Measurements from ENCODE around the gene C6orf89. TPM values are rescaled to one million over a fixed set of nuclear protein-coding genes. Genes with fewer than 3 reads are reported as not detected.
A peak's percentile ranks its signal among the peaks of the same experiment; 100 is the strongest.

The C6orf89 gene
- polyA plus RNA-seq, 2 of the 4 experiments (the other 2 are of a cell fraction), result 13.8 to 27.0 TPM

DNA sequence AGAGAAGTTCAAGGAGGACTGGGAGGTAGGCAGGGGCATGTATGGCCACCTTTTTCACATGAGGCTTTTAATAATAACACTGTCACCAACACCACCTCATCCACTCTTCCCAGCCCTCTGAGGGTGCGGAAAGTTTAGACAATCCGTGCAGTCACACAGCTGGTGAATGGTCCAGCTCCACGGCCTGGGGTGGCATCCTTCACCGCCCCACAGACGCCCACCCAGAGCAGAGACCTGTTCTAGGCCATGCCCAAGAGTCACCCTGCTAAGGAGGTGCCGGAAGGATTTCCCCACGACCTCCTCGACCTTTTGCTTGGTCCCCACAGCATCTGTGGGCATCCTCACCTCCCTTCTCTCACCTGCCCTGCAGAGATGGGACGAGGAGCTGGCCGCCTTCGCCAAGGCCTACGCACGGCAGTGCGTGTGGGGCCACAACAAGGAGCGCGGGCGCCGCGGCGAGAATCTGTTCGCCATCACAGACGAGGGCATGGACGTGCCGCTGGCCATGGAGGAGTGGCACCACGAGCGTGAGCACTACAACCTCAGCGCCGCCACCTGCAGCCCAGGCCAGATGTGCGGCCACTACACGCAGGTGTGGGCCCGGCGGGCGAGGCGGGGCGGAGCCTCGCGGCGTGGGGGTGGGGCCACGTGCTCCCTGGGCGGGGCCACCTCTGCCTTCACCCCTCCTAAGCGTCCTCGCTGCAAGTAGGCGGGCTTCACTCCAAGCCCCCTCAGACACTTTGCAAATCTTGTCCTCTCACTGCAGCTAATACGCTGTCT lies 73.2 kb downstream of the C6orf89 start:
- CTCF ChIA-PET, result no interaction called here
- peaks cover 15% of the 10 kb centered on the region for H3K4me1 ChIP-seq
- FAIRE-seq, result no peak
- no peak for ATAC-seq
- 91% methylated on average over 18 of the region's 44 CpGs for WGBS (ENCODE audit: missing lambda C conversion rate)
- no peak overlapping the region for H3K27ac ChIP-seq
- H3K4me2 ChIP-seq, result no peak overlapping the region
- POLR2A ChIA-PET, result no interaction called here
- DNase-seq (ENCODE audit: low read depth in 1 of 2, low spot score in 1 of 2), result no peak
- H3K4me3 ChIP-seq, result no peak overlapping the region
- no peaks in the 10 kb centered on the region for H3K9me3 ChIP-seq
- TF ChIP-seq BHLHE40 (IDR thresholded peaks at IDR 0.05; ENCODE audit: low read depth, low read length) (no peak), ZSCAN20 (CRISPR knock-in tag; IDR thresholded peaks at IDR 0.05) (no peak), MYC (IDR thresholded peaks at IDR 0.05; ENCODE audit: borderline replicate concordance, low read length) (no peak), TFCP2L1 (CRISPR knock-in tag; IDR thresholded peaks at IDR 0.05) (no peak)
- TF ChIP-seq, protein P1, sequence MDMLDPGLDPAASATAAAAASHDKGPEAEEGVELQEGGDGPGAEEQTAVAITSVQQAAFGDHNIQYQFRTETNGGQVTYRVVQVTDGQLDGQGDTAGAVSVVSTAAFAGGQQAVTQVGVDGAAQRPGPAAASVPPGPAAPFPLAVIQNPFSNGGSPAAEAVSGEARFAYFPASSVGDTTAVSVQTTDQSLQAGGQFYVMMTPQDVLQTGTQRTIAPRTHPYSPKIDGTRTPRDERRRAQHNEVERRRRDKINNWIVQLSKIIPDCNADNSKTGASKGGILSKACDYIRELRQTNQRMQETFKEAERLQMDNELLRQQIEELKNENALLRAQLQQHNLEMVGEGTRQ (IDR thresholded peaks at IDR 0.05), result no peak

DNA sequence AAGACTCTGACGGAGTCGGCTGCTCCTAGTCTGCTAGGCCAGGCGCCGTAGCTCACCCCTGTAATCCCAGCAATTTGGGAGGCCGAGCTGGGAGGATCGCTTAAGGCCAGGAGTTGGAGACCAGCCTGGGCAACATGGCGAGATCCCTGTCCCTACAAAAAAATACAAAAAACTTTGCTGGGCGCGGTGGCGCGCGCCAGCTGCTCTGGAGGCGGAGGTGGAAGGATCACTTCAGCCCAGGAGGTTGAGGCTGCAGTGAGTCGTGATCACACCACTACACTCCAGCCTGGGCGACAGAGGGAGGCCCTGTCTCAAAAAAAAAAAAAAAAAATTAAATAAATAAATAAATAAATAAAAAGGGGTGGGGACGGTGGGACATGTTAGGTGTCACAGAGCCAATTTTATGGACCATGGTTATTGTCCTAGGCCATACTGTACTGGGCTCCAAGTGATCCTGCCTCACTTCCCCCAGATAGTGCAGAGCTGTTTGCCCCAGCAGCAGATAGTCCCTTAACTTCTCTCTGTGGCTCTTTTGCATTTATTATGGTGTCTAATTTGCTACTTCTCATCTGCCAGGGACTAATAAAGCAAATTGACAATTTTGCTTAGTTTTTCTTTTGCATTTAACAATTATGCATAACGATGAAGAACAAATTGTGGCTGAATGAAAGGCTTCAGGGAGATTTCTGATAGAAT lies 74.0 kb downstream of the C6orf89 start:
- no peaks in the 10 kb centered on the region for H3K9me3 ChIP-seq
- FAIRE-seq (no peak), DNase-seq (ENCODE audit: low read depth in 1 of 2, low spot score in 1 of 2) (no peak), ATAC-seq (no peak)
- H3K4me3 ChIP-seq, result no peak overlapping the region
- peak overlapping the region; percentile 45; the same call in 2 of the 3 replicates for H3K4me2 ChIP-seq
- peak overlapping the region in 1 of 2 experiments; percentile 77; a peak in 2 of 6 replicates for H3K27ac ChIP-seq
- H3K4me1 ChIP-seq, result peaks cover 15% of the 10 kb centered on the region
- POLR2A ChIA-PET, result interaction anchor here (0.6 to 1.5 kb wide), 2 partner anchors 26 to 206 kb away, joined by 3 read pairs; partner anchors contain the start of gene MTCH1
- CTCF ChIA-PET, result interaction anchor here (0.7 kb wide), 2 partner anchors 46 to 1401 kb away, joined by 3 read pairs; no protein-coding TSS in a partner anchor
- TF ChIP-seq JUNB (IDR thresholded peaks at IDR 0.05), result 0 out of 2 replicates have a peak, but pooled peaks have one; percentile 2
- no peak for TF ChIP-seq NR3C1 (IDR thresholded peaks at IDR 0.05)
- WGBS (ENCODE audit: missing lambda C conversion rate), result 89% methylated on average over 13 of the region's 17 CpGs

DNA sequence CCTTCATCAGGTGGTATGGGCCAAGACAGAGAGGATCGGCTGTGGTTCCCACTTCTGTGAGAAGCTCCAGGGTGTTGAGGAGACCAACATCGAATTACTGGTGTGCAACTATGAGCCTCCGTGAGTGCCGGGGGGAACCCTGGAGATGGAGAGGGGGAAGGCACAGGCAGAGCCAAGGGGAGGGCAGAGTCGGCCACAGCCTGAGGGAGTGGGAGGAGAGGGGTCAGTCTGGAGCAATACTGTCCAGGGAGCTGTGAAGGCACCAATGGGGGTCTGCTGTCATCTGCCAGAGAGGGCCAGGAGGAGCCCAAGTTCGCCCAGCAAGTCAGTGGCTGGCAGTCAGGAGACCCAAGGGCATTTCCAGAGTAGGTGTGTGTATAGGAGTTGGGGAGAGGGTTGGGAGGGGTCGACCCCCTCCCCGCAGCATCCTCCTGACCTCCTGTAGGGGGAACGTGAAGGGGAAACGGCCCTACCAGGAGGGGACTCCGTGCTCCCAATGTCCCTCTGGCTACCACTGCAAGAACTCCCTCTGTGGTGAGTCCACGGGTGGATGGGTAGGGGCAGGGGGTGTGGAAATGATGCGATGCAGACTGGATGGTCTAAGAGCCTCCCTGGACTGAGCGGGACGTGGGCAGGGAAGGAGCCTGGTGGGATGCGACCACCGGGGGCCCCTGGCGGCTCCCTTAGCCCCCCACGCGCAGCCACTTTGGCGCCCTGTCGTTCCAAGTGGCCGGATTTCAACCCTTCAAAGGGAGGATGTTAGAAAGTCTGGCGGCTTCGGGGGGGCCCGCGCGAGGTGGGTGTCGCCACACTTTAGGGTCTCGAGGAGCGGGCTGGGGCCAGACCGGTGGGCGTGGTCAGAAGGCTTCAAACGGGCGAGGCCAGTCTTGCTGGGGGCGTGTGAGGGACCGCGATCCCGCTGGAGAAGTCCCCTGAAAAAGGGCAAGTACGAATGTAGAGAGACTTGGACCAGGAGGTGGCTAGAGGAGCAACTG lies 76.0 kb downstream of the C6orf89 start:
- ChIA-PET POLR2A (no interaction called here), CTCF (no interaction called here)
- peak overlapping the region in 1 of 2 experiments; percentile 77; a peak in 3 of 6 replicates for H3K27ac ChIP-seq
- FAIRE-seq (no peak), DNase-seq (ENCODE audit: low read depth in 1 of 2, low spot score in 1 of 2) (no peak), ATAC-seq (no peak)
- no peak overlapping the region for H3K4me3 ChIP-seq
- TF ChIP-seq ZSCAN20 (CRISPR knock-in tag; IDR thresholded peaks at IDR 0.05) (no peak), NPAS2 (CRISPR knock-in tag; IDR thresholded peaks at IDR 0.05; ENCODE audit: borderline replicate concordance) (no peak), RARB (CRISPR knock-in tag; IDR thresholded peaks at IDR 0.05) (no peak), RNF2 (IDR thresholded peaks at IDR 0.05; ENCODE audit: borderline replicate concordance, low read depth) (no peak), HEYL (CRISPR knock-in tag; IDR thresholded peaks at IDR 0.05) (no peak), HDAC2 (IDR thresholded peaks at IDR 0.05) (no peak), EP300 (IDR thresholded peaks at IDR 0.05) (no peak), ZNF302 (CRISPR knock-in tag; IDR thresholded peaks at IDR 0.05) (no peak), POLR2A (IDR thresholded peaks at IDR 0.05; ENCODE audit: low read length) (no peak), NR3C1 (IDR thresholded peaks at IDR 0.05) (no peak), JUN (IDR thresholded peaks at IDR 0.05) (no peak), ZFP36 (IDR thresholded peaks at IDR 0.05; ENCODE audit: borderline replicate concordance, partially characterized antibody) (no peak), MYC (IDR thresholded peaks at IDR 0.05; ENCODE audit: borderline replicate concordance, low read length) (no peak), ESRRA (IDR thresholded peaks at IDR 0.05; ENCODE audit: borderline replicate concordance, low read length) (no peak)
- TF ChIP-seq, protein P2, sequence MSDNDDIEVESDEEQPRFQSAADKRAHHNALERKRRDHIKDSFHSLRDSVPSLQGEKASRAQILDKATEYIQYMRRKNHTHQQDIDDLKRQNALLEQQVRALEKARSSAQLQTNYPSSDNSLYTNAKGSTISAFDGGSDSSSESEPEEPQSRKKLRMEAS (IDR thresholded peaks at IDR 0.05), result no peak
- TF ChIP-seq, protein P3, sequence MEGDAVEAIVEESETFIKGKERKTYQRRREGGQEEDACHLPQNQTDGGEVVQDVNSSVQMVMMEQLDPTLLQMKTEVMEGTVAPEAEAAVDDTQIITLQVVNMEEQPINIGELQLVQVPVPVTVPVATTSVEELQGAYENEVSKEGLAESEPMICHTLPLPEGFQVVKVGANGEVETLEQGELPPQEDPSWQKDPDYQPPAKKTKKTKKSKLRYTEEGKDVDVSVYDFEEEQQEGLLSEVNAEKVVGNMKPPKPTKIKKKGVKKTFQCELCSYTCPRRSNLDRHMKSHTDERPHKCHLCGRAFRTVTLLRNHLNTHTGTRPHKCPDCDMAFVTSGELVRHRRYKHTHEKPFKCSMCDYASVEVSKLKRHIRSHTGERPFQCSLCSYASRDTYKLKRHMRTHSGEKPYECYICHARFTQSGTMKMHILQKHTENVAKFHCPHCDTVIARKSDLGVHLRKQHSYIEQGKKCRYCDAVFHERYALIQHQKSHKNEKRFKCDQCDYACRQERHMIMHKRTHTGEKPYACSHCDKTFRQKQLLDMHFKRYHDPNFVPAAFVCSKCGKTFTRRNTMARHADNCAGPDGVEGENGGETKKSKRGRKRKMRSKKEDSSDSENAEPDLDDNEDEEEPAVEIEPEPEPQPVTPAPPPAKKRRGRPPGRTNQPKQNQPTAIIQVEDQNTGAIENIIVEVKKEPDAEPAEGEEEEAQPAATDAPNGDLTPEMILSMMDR (IDR thresholded peaks at IDR 0.05), result no peak
- TF ChIP-seq, protein P4, sequence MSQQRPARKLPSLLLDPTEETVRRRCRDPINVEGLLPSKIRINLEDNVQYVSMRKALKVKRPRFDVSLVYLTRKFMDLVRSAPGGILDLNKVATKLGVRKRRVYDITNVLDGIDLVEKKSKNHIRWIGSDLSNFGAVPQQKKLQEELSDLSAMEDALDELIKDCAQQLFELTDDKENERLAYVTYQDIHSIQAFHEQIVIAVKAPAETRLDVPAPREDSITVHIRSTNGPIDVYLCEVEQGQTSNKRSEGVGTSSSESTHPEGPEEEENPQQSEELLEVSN (IDR thresholded peaks at IDR 0.05; ENCODE audit: borderline replicate concordance, low read depth), result no peak
- TF ChIP-seq, protein P1 (IDR thresholded peaks at IDR 0.05), result no peak
- TF ChIP-seq, protein P5, sequence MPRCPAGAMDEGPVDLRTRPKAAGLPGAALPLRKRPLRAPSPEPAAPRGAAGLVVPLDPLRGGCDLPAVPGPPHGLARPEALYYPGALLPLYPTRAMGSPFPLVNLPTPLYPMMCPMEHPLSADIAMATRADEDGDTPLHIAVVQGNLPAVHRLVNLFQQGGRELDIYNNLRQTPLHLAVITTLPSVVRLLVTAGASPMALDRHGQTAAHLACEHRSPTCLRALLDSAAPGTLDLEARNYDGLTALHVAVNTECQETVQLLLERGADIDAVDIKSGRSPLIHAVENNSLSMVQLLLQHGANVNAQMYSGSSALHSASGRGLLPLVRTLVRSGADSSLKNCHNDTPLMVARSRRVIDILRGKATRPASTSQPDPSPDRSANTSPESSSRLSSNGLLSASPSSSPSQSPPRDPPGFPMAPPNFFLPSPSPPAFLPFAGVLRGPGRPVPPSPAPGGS (IDR thresholded peaks at IDR 0.05), result no peak
- TF ChIP-seq, protein P6, sequence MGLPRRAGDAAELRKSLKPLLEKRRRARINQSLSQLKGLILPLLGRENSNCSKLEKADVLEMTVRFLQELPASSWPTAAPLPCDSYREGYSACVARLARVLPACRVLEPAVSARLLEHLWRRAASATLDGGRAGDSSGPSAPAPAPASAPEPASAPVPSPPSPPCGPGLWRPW (IDR thresholded peaks at IDR 0.05), result no peak
- WGBS (ENCODE audit: missing lambda C conversion rate), result 80% methylated on average over 31 of the region's 40 CpGs
- H3K4me1 ChIP-seq, result peaks cover 15% of the 10 kb centered on the region
- H3K9me3 ChIP-seq, result no peaks in the 10 kb centered on the region
- H3K4me2 ChIP-seq, result no peak overlapping the region
